Lung (tissue), 12 donors: ENCODE results near the gene SLCO1A2. TPM values are rescaled to one million over a fixed set of nuclear protein-coding genes. Genes with fewer than 3 reads are reported as not detected.

Experiments
- ATAC-seq: fragments of 200-7000 bp; cut with Tn5 transposase; one replicate; pipeline ENCODE4 v1.9.1; 2020; ENCODE audit warnings: moderate number of reproducible peaks; ENCODE audit not compliant: insufficient read depth, low FRiP score
- DNase-seq, 3 donors: peaks; one replicate each; pipeline ENCODE4 v3.0.0-alpha.2; 2013 to 2017
- H3K27ac ChIP-seq, 2 donors: one replicate each; pipeline ENCODE4 v1.5.1; 2013; ENCODE audit warnings: mild to moderate bottlenecking in 2 of 2, moderate library complexity in 2 of 2, control low read depth in 1 of 2, inconsistent platforms in 1 of 2, low read depth in 1 of 2, low read length in 1 of 2
- H3K27me3 ChIP-seq, 3 donors: one replicate each; pipeline ENCODE4 v1.5.1; 2013; ENCODE audit warnings: low read length in 2 of 3; ENCODE audit not compliant: control insufficient read depth in 3 of 3, insufficient read depth in 3 of 3
- H3K36me3 ChIP-seq, 4 donors: one replicate each; pipeline ENCODE4 v1.5.1; 2013; ENCODE audit warnings: low read length in 4 of 4, mild to moderate bottlenecking in 1 of 4, moderate library complexity in 1 of 4; ENCODE audit not compliant: control insufficient read depth in 4 of 4, insufficient read depth in 4 of 4
- H3K4me1 ChIP-seq, 5 donors: one replicate each; pipeline ENCODE4 v1.5.1; 2013; ENCODE audit warnings: low read length in 5 of 5, mild to moderate bottlenecking in 2 of 5, moderate library complexity in 1 of 5; ENCODE audit not compliant: control insufficient read depth in 5 of 5, insufficient read depth in 5 of 5
- H3K4me3 ChIP-seq: one replicate; pipeline ENCODE4 v1.5.1; 2013; ENCODE audit warnings: mild to moderate bottlenecking, control low read depth, moderate library complexity
- H3K9ac ChIP-seq, 2 donors: one replicate each; pipeline ENCODE4 v1.5.1; 2013; ENCODE audit warnings: low read length in 2 of 2, control low read depth in 1 of 2; ENCODE audit not compliant: insufficient read depth in 1 of 2
- H3K9me3 ChIP-seq, 4 donors: one replicate each; pipeline ENCODE4 v1.5.1; 2013; ENCODE audit warnings: low read length in 3 of 4, mild to moderate bottlenecking in 1 of 4, moderate library complexity in 1 of 4; ENCODE audit not compliant: control insufficient read depth in 4 of 4, insufficient read depth in 3 of 4
- WGBS, 2 donors: extraction: QIAGEN DNeasy Blood & Tissue Kit; methylation state at CpG; one replicate each; pipeline ENCODE4 v1.1.7; 2013; 5-methylcytosine and 5-hydroxymethylcytosine counted together
- polyA plus RNA-seq, 2 donors: library from polyadenylated mRNA; stranded (reverse); fragments of 200-250 nt; gene quantifications; one replicate each; pipeline ENCODE4 v1.2.1, GENCODE V29; 2013
- total RNA-seq, 2 donors: library from RNA; depleted of rRNA in 1 of 2; stranded (reverse); fragments of >200 nt in 1 of 2; gene quantifications; one replicate each; pipeline ENCODE4 v1.2.1, GENCODE V29; 2014 to 2021
- TF ChIP-seq, protein P1 (sequence below): IDR thresholded peaks from 2 replicates; pipeline ENCODE4 v1.5.1; 2012; ENCODE audit warnings: mild to moderate bottlenecking; ENCODE audit errors: control extremely low read depth, extremely low read depth
- donor health status: control.
- donor health status: control.
- donor health status: Bipolar disorder and iron deficiency.
- donor health status: healthy.
- donor health status: DM: yes; HTN: yes; CAD: no.

SLCO1A2 gene
- total and polyA plus RNA-seq, 4 donors: 0.33 to 1.1 (median 0.34) TPM; not detected in 1

DNA sequence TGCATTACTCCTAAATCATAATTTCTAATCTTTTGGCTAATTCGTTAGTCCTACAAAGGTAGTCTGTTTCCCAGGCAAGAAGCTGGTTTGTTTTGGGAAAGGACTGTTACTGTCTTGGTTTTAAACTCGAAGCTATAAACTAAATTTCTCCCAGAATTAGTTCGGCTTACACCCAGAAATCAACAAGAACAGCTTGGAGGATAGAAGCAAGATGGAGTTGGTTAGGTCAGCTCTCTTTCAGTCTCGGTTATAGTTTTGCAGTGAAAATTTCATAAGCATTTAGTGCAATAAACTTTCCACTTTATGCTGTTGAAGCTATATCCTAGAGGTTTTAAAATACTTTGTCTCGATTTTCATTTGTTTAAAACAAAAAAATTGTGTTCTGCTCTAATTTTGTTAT is 100.3 kb downstream of the SLCO1A2 start:
- H3K4me1 ChIP-seq: no peaks in the 10 kb centered on the region
- 81 to 84% methylated on average over 5 of the region's 5 CpGs for WGBS, 2 donors
- H3K4me3 ChIP-seq: no peak overlapping the region
- no peaks in the 10 kb centered on the region for H3K27me3 ChIP-seq
- ATAC-seq (no peak), DNase-seq (no peak)
- no peak overlapping the region for H3K9ac ChIP-seq
- no peaks in the 10 kb centered on the region for H3K9me3 ChIP-seq
- no peaks in the 10 kb centered on the region for H3K36me3 ChIP-seq
- TF ChIP-seq, protein P1, sequence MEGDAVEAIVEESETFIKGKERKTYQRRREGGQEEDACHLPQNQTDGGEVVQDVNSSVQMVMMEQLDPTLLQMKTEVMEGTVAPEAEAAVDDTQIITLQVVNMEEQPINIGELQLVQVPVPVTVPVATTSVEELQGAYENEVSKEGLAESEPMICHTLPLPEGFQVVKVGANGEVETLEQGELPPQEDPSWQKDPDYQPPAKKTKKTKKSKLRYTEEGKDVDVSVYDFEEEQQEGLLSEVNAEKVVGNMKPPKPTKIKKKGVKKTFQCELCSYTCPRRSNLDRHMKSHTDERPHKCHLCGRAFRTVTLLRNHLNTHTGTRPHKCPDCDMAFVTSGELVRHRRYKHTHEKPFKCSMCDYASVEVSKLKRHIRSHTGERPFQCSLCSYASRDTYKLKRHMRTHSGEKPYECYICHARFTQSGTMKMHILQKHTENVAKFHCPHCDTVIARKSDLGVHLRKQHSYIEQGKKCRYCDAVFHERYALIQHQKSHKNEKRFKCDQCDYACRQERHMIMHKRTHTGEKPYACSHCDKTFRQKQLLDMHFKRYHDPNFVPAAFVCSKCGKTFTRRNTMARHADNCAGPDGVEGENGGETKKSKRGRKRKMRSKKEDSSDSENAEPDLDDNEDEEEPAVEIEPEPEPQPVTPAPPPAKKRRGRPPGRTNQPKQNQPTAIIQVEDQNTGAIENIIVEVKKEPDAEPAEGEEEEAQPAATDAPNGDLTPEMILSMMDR: no peak
- no peak overlapping the region for H3K27ac ChIP-seq

GRCh38 chr12:21223930-21224329 is 110.8 kb downstream of the SLCO1A2 start:
- Histone ChIP-seq H3K27ac (no peak overlapping the region), H3K9me3 (no peaks in the 10 kb centered on the region), H3K9ac (no peak overlapping the region), H3K4me3 (no peak overlapping the region), H3K27me3 (no peaks in the 10 kb centered on the region), H3K36me3 (no peaks in the 10 kb centered on the region), H3K4me1 (no peaks in the 10 kb centered on the region)
- ATAC-seq: no peak
- TF ChIP-seq, protein P1: no peak
- no peak for DNase-seq

GRCh38 chr12:21221778-21222177 is 112.9 kb downstream of the SLCO1A2 start:
- Histone ChIP-seq H3K9me3 (no peaks in the 10 kb centered on the region), H3K27me3 (no peaks in the 10 kb centered on the region), H3K27ac (no peak overlapping the region), H3K9ac (no peak overlapping the region), H3K4me3 (no peak overlapping the region), H3K36me3 (no peaks in the 10 kb centered on the region), H3K4me1 (no peaks in the 10 kb centered on the region)
- no peak for ATAC-seq
- TF ChIP-seq, protein P1: no peak
- no peak for DNase-seq

DNA sequence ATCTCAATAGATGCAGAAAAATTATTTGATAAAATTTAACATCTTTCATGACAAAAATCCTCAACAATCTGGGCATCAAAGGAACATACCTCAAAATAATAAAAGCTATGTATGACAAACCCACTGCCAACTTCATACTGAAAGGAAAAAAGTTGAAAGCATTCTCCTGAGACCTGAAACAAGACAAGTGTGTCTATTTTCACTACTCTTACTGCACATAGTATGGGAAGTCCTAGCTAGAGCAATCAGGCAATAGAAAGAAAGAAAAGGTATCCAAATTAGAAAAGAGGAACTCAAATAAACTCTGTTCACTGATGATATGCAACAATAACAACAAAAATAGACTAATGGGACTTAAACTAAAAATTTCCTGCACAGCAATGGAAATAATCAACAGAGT is 113.6 kb downstream of the SLCO1A2 start:
- Histone ChIP-seq H3K9ac (no peak overlapping the region), H3K36me3 (no peaks in the 10 kb centered on the region), H3K4me3 (no peak overlapping the region), H3K27me3 (no peaks in the 10 kb centered on the region), H3K4me1 (no peaks in the 10 kb centered on the region), H3K9me3 (no peaks in the 10 kb centered on the region), H3K27ac (no peak overlapping the region)
- ATAC-seq (no peak), DNase-seq (no peak)
- TF ChIP-seq, protein P1: no peak
